Measurements from ENCODE around the gene PPP1R9B. TPM values are rescaled to one million over a fixed set of nuclear protein-coding genes. Genes with fewer than 3 reads are reported as not detected.

PPP1R9B gene
- total RNA-seq, 4 donors from 2014 or later = 28.6 to 37.2 (median 31.9) TPM

DNA sequence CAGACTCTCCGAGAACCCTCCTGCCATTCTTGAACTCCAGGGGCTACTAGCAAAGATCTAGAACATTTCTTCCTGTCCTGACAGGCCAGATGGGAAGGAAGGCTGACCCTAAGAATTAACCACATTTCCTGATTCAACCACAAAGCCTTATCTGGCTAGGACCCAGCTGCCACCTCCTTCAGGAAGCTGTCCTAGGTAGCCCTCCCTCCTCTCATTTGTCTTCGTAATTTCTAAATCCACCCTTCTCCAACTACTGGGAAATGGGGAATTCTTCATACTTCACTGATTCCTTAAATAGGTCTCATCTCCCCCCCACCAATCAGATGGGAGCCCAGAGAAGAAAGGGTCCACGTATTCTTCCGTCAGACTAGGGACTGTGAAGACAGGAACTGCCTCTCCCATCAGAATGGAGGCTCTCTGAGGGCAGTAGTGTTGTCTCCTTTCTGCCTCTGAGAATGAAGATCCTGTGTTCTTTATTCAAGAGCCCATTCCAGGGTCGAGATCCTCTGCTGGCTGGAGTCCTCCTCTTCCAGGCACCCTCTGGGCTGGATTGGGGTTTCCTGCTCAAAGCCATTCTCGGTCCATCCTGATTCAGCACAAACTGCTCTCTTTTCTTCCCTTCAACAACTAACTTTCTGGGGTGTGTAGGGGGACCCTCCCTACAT, 22.6 kb downstream of the PPP1R9B start:
- TF ChIP-seq POLR2A (IDR thresholded peaks at IDR 0.05) (no peak), CTCF (IDR thresholded peaks at IDR 0.05) (no peak)
- 68 to 71% methylated on average over 6 of the region's 6 CpGs for WGBS, 2 donors
- no peak overlapping the region for H3K27ac ChIP-seq
- no peaks in the 10 kb centered on the region for H3K9me3 ChIP-seq
- peaks cover 5% of the 10 kb centered on the region for H3K27me3 ChIP-seq
- no peaks in the 10 kb centered on the region for H3K36me3 ChIP-seq
- DNase-seq = no peak
- peaks cover 12 to 25% of the 10 kb centered on the region in 2 donors for H3K4me1 ChIP-seq
- no peak overlapping the region for H3K4me3 ChIP-seq (replicated peaks in 1 of 3)
- intact Hi-C loops (cut with DNase I) = no loop called here

GRCh38 chr17:50125420-50125997, 25.0 kb downstream of the PPP1R9B start:
- Histone ChIP-seq H3K27ac (no peak overlapping the region), H3K4me1 (peaks cover 12 to 23% of the 10 kb centered on the region in 2 donors), H3K36me3 (no peaks in the 10 kb centered on the region), H3K27me3 (peaks cover 5% of the 10 kb centered on the region), H3K4me3 (replicated peaks in 1 of 3) (no peak overlapping the region), H3K9me3 (no peaks in the 10 kb centered on the region)
- intact Hi-C loops (cut with DNase I) = no loop called here
- WGBS, 2 donors = 97% methylated on average over 4 of the region's 4 CpGs
- no peak for TF ChIP-seq POLR2A (IDR thresholded peaks at IDR 0.05)
- TF ChIP-seq CTCF (IDR thresholded peaks at IDR 0.05) = no peak
- DNase-seq = no peak

DNA sequence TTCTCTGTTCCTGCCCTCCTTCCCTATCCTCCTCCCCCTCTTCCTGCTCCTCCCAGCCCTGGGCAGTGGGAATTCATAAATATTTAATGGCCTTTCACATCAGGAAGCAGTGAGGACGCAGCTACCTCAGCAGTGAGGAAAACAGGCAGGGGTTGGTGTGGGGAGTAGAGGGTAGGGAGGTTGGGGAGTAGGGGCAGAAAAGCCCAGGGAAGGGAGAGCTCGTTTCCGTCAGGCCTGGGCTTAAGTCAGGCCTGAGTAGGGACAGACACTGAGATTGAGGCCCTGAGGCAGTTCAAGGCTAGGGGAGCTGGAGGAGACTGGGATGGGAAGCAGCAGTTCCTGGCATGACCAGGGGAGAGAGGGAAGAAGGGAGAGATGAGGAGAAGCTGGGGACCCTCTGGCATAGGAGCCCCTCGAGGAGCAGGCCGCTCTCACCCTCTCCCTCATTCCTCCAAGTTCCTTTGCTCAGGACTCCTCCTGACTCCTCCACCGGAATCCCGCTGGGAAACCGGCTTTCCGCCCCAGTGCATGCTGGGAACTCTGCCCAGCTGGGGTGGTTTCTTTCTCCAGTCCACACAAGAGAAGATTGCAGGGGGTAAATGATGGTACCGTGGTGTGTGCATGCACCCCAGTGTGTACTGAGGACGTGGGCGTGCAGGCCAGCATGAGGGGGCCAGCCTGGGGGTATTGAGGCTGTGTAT, 26.7 kb downstream of the PPP1R9B start:
- no peaks in the 10 kb centered on the region for H3K27me3 ChIP-seq
- H3K4me1 ChIP-seq = peaks cover 0 to 8% of the 10 kb centered on the region in 2 donors
- peak; percentile 51 to 61 for DNase-seq
- no peaks in the 10 kb centered on the region for H3K9me3 ChIP-seq
- H3K27ac ChIP-seq = no peak overlapping the region
- TF ChIP-seq POLR2A (IDR thresholded peaks at IDR 0.05) = no peak
- no peak for TF ChIP-seq CTCF (IDR thresholded peaks at IDR 0.05)
- WGBS, 2 donors = 34 to 46% methylated on average over 8 to 12 of the region's 12 CpGs
- H3K36me3 ChIP-seq = no peaks in the 10 kb centered on the region
- intact Hi-C loops (cut with DNase I) = no loop called here
- H3K4me3 ChIP-seq (replicated peaks in 1 of 3) = no peak overlapping the region

DNA sequence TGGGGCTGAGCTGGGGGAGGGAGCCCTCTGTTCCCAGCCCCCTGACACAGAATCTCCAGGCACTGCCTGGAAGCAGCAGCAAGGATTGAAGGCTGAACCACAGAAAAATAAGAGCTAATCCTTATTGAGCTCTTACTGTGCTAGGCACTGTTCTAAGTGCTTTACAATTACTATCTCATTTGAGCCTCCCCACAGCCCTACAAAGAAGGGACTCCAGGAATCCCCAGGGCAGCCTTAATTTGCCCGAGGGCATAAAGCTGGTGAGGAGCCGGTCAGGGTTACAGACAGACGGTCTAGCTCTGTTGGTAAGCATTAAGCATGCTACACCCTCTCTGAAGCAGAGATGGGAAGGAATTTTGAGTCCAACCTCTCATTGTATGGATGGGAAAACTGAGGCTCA, 27.5 kb downstream of the PPP1R9B start:
- Histone ChIP-seq H3K4me3 (replicated peaks in 1 of 3) (no peak overlapping the region), H3K27ac (no peak overlapping the region), H3K36me3 (no peaks in the 10 kb centered on the region), H3K9me3 (no peaks in the 10 kb centered on the region), H3K27me3 (no peaks in the 10 kb centered on the region), H3K4me1 (peaks cover 0 to 8% of the 10 kb centered on the region in 2 donors)
- intact Hi-C loops (cut with DNase I) = no loop called here
- no peak for TF ChIP-seq POLR2A (IDR thresholded peaks at IDR 0.05)
- no peak for TF ChIP-seq CTCF (IDR thresholded peaks at IDR 0.05)
- DNase-seq = no peak
- WGBS, 2 donors = 81 to 98% methylated on average over 3 of the region's 3 CpGs
